ENCODE results near the gene MRPL42.
"Not testable (repeated sequence)": the region's sequence is repeated elsewhere in the genome, so short reads cannot be mapped to it uniquely, and the experiment has no call there.

Gene MRPL42

GRCh38 chr12:93557879-93558278 lies 90.6 kb downstream of the MRPL42 start:
- not testable (repeated sequence) for H3K36me3 ChIP-seq (ENCODE audit: control insufficient read depth in 1 of 2, insufficient read depth in 2 of 2, low read length in 2 of 2); H3K9me3 ChIP-seq (ENCODE audit: control insufficient read depth in 1 of 2, low read length in 2 of 2); H3K27ac ChIP-seq (ENCODE audit: low read length); H3K4me3 ChIP-seq (ENCODE audit: low read depth in 1 of 2, low read length in 2 of 2); H3K27me3 ChIP-seq (ENCODE audit: low read depth, low read length); H3K4me1 ChIP-seq (ENCODE audit: control insufficient read depth in 1 of 2, insufficient read depth in 2 of 2, low read length in 2 of 2)

- H3K4me3 ChIP-seq (ENCODE audit: low read depth in 1 of 2, low read length in 2 of 2); H3K27ac ChIP-seq (ENCODE audit: low read length); H3K9me3 ChIP-seq (ENCODE audit: control insufficient read depth in 1 of 2, low read length in 2 of 2); H3K4me1 ChIP-seq (ENCODE audit: control insufficient read depth in 1 of 2, insufficient read depth in 2 of 2, low read length in 2 of 2); H3K27me3 ChIP-seq (ENCODE audit: low read depth, low read length); H3K36me3 ChIP-seq (ENCODE audit: control insufficient read depth in 1 of 2, insufficient read depth in 2 of 2, low read length in 2 of 2): not testable (repeated sequence)
Measured at GRCh38 chr12:93558685-93559084, 91.4 kb downstream of the MRPL42 start.

- H3K9me3 ChIP-seq (ENCODE audit: control insufficient read depth in 1 of 2, low read length in 2 of 2) = no peaks in the 10 kb centered on the region
- H3K27ac ChIP-seq (ENCODE audit: low read length) = no peak overlapping the region
- no peaks in the 10 kb centered on the region for H3K4me1 ChIP-seq (ENCODE audit: control insufficient read depth in 1 of 2, insufficient read depth in 2 of 2, low read length in 2 of 2)
- no peaks in the 10 kb centered on the region for H3K27me3 ChIP-seq (ENCODE audit: low read depth, low read length)
- peaks cover 0 to 21% of the 10 kb centered on the region in 2 donors for H3K36me3 ChIP-seq (ENCODE audit: control insufficient read depth in 1 of 2, insufficient read depth in 2 of 2, low read length in 2 of 2)
- H3K4me3 ChIP-seq (ENCODE audit: low read depth in 1 of 2, low read length in 2 of 2) = no peak overlapping the region
Measured at GRCh38 chr12:93563807-93564538, 96.7 kb downstream of the MRPL42 start.

- no peaks in the 10 kb centered on the region for H3K4me1 ChIP-seq (ENCODE audit: control insufficient read depth in 1 of 2, insufficient read depth in 2 of 2, low read length in 2 of 2)
- H3K36me3 ChIP-seq (ENCODE audit: control insufficient read depth in 1 of 2, insufficient read depth in 2 of 2, low read length in 2 of 2) = peaks cover 0 to 20% of the 10 kb centered on the region in 2 donors
- H3K4me3 ChIP-seq (ENCODE audit: low read depth in 1 of 2, low read length in 2 of 2) = no peak overlapping the region
- H3K27me3 ChIP-seq (ENCODE audit: low read depth, low read length) = no peaks in the 10 kb centered on the region
- no peak overlapping the region for H3K27ac ChIP-seq (ENCODE audit: low read length)
- no peaks in the 10 kb centered on the region for H3K9me3 ChIP-seq (ENCODE audit: control insufficient read depth in 1 of 2, low read length in 2 of 2)
Measured at GRCh38 chr12:93565760-93566159, 98.4 kb downstream of the MRPL42 start.
